Activated CD4-positive, CD25-positive, alpha-beta regulatory T cell treated with anti-CD3 and anti-CD28 coated beads, Interleukin-2, amount 50 U/mL, for 24 hours (primary cell): Measurements from ENCODE around the gene SPATA16.
"Not testable (repeated sequence)": the region's sequence is repeated elsewhere in the genome, so short reads cannot be mapped to it uniquely, and the experiment has no call there.

Experiments used
- ATAC-seq, 2 donors: fragments of 150-1000 bp; cut with Tn5 transposase; one replicate each; pipeline ENCODE4 v1.10.0; 2021; ENCODE audit warnings: mild to moderate bottlenecking in 1 of 2, moderate library complexity in 1 of 2

SPATA16 gene

DNA sequence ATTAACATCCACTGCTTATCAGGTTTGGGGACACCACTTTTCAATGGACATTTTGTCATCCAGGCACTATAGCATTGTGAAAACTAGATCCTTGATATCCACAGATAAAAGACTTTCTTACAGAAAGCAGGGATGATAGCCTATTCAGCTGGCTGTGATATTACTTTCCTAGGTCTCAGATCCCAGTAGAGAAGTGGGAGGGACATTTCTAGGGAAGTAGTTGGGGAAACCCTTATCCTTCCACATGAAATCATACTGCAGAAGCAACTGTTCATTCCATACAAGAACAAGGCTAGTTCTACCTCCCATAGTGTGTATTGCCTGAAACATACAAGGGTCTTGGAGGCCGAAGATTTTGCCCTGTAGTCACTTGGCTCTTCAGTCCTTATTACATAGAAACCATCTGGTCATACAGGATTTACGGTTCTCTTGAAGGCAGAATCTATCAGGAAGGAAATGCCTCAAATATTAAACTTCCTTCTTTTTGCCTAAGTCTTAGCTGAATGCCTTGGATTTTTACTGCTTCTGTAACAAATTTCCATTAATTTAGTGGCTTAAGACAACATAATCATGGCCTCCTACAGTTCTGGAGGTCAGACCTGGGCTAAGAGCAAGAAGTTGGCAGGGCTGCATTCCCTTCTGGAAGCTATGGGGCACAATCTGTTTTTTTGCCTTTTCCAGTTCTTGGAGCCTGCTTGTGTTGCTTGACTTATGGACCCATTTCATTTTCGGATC, 271.1 kb downstream of the SPATA16 start:
- ATAC-seq: no peak

DNA sequence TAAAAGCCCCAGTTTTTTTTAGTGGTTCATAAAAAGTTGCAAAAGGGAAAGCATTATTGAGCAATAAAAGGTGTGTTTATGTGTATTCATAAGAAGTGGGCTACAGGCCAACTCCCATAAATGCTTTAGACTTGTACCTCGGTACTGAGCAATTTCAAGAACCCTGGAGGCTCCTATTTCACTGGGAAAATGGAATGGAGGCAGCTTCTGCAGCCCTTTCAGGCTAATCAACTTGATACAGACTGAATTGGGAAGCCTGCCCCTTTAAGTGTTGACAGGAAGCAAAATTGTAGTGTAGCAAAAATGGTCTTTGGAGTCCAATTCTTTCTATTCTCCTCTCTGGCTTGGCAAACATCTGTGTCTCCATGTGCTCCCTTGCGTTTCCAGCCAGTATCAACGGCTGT, 271.7 kb downstream of the SPATA16 start:
- no peak for ATAC-seq

DNA sequence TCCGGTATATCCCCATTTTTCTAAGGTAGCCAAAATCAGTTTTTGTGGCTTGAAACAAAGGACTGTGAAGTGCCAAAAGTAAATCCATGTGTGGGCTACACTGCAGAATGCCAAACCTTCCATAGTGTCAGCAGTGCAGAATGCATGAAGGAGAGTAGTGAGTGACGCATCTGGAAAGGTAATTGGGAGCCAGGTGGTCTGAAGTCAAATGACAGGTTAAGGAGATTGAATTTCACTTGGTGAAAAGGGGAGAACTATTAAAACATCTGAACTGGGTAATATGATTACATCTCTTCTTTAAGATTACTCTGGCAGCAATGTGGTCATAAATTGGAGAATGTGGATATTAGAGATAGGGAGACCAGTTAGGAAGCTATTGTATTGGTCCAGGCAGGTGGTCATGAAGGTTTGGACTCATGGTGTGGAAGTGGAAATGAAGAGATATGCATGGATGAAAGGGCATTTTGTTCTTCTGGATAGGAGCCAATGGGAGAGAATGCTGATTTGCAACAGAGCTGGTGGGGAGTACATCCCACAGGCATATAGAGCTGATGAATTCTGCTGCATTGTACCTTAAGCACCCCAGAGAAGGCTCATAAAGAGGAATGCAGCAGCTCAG, 272.3 kb downstream of the SPATA16 start:
- ATAC-seq: no peak

DNA sequence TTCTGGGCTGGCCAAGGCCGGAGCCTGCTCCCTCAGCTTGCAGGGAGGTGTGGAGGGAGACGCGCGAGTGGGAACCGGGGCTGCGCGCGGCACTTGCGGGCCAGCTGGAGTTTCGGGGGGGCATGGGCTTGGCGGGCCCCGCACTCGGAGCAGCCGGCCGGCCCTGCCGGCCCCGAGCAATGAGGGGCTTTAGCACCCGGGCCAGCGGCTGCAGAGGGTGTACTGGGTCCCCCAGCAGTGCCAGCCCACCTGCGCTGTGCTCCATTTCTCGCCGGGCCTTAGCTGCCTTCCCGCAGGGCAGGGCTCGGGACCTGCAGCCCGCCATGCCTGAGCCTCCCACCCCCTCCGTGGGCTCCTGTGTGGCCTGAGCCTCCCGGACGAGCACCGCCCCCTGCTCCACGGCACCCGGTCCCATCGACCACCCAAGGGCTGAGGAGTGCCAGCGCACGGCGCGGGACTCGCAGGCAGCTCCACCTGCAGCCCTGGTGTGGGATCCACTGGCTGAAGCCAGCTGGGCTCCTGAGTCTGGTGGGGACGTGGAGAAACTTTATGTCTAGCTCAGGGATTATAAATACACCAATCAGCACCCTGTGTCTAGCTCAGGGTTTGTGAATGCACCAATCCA, 274.2 kb downstream of the SPATA16 start:
- not testable (repeated sequence) for ATAC-seq

DNA sequence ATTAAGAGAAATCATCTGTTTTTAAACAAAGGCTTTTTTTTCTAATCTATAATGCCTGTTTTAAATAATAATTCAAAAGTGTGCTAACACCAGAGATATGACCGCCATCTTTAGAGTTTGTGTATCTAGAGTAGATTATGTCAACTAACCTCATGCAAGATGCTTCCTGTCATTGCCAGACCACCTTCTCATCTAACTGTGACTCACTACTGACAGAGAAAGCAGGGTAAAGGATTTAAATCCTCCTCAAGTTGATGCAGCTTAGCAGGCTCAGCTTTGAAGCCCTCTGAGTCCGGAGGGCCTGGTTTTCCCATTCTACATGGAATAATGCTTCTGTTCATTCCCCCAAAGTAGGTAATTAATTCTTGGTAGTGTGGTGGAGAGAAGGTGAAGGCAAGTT, 282.0 kb downstream of the SPATA16 start:
- ATAC-seq: no peak

DNA sequence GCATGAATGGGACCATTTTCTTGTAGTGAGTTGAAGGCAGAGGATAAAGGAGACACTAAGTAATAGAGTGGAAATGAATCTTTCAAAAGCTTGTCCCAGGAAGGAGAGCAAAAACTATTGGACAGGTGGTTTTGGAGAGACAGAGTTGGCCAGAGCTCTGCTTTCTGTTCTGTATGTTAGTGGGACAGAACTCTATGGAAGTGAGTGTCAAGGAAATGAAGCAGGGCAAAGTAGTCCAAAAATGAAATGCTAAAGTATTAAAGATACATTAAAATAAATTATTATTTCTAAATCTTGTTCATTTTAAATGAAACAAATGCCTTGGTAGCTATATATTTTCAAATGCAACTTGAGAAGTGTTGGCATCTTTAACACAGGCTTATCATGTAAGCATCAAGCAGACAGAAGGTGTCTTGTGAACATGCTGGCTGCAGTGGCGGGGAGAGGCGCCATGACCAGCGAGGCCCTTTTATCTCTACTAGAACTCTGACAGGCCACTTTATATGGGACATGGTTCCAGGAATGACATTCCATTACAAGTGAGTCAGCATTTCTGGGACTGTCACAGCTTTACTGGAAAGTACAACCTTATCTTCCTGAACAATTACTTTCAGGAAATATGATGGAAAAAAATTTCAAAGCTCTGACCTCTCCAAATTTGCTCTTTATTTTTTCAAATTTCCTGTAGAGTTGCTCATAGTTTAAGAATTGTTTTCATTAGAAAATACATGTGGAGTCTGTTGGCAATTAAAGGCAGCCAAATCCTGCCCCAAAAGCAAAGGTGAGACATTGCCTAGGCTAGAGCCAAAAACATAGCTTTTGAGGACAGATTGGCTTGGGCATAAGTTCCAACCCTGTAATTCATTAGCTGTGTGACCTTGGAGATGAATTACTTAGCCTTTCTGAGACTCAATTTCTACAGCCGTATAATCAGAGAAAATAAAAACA, 284.0 kb downstream of the SPATA16 start:
- ATAC-seq: no peak

DNA sequence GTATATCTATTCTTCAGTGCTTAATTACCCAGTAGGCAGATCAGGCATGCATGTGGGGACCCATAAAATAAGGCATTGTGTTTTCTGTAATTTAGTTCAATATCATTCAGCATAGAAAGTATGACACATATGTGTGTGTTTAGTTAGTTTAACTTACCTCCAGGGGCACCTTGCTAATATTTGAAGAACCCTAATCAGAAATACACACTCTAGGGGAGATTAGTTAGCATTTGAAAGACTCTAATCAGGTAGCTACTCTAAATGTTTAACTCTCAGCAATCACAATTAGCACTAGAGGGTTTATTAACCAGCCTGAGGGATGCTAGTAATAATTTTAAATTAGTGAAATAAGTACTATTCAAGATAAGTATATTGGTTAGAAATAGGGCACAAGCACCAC, 286.0 kb downstream of the SPATA16 start:
- ATAC-seq: no peak

DNA sequence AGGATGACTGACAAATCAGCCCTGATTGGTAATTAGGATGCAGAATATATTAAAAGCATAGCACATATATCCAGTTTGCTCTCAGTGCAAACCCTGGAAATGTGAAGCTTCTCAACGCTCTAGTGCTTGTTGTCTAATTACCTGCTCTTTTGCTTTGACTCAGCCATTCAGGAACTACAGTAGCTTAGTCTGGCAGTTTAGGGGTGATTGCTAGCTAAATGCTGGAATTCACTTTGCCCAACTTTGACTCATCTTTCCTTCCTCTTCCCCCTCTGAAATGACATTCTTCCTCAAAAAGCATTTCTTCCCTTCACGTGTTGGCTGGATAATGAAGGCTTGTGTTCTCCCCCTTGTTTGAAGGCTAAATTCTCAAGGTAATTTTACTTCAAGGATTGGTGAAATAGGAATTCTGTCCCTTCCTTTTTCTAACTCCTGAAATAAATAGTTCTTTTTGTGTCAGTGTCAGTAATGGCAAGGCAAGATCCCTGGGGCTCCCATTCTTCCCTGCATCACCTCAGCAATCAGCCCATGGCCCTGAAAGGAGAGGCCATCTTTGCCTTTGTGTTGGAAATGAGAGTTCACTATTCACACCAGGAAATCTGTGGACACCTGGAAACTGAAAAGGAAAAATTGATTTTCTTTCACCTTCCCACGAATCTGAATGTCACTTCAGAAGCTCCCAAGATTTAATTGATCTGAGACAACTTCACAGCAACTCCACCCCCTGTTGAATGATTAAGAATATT, 286.9 kb downstream of the SPATA16 start:
- ATAC-seq: no peak

DNA sequence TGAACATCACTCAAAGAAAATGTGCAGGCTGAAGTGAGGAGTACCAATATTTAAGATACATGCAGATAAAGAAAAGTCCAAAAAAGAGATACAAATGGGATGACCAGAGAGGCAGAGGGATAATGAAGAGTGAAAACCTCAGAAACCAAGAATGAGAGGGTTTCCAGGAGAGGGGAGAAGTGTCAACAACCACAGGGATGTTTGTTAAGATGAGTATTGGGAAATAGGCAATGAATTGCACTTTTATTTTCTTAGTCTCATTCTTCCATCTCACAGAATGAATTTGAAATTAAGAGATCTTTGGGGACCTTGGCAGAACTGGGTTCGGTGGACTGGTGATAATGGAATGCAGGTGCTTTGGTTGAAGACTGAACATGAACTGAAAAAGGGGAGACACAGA, 288.0 kb downstream of the SPATA16 start:
- no peak for ATAC-seq

DNA sequence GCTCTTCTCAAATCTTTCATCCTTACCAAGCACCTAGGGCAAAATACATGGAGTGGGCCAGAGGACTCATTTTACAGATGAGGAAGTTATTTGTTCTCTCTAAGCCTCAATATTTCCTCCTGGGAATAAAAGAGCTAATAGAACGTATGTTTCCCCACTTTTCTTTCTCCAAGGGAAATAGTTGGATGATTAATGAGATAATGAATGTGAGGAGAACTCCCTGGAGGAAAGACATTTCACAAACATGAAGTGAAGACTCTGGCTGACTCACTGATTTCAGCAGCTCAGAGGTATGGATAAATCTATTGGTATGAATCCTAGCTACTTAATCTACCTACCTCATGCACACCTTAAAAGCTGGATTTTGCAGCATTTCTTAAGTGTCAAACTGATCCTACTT, 292.1 kb downstream of the SPATA16 start:
- no peak for ATAC-seq

DNA sequence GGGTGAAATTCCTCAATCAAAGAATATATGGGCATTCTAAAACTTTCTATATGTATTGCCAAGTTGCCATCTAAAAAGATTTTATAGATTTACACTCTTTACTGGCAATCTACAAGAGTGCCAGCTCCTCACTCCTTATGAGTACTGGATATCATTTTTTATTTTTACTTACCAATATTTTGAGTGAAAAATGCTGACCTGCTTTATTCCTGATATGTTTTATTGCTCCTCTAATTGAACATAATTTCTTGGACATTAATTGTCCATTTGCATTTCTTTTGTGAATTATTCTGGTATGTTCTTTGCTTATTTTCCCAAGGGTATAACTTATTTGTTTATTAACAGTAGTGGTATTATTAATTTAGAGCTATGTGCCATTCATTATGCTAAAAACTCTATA, 293.7 kb downstream of the SPATA16 start:
- no peak for ATAC-seq

DNA sequence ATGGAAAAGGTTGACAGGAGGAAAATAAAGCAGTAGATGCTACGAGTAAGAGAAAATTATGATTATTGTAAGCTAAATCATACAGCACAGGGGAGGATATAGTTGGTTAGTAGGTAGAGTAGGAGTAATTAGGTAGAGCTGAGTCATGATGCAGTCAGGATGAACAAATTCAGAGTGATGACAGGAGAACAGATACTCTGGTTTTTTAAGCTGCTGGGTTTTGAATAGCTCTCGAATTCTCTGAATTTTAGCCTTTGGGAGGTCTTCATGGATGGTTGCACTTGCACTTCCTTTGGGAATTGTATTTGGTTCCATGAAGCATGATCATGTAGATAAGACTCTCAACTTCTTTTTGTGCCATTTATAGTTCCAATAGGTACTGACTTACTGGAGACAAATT, 294.3 kb downstream of the SPATA16 start:
- no peak for ATAC-seq

DNA sequence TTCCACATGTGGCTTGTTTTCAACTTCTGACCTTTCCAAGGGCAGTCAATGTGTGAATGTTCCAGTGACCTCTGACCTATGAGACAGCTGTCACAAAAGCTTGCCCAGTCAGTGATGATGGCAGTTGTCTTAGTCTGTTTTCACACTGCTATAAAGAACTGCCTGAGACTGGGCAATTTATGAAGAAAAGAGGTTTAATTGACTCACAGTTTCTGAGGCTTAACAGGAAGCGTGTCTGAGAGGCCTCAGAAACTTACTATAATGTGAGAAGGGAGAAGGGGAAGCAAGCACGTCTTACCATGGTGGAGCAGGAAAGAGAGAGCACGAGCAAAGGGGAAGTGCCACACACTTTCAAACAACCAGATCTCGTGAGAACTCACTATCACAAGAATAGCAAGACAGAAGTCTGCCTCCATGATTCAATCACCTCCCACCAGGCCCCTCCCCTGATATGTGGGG, 294.9 kb downstream of the SPATA16 start:
- peak in 1 of 2 donors; percentile 30 for ATAC-seq

DNA sequence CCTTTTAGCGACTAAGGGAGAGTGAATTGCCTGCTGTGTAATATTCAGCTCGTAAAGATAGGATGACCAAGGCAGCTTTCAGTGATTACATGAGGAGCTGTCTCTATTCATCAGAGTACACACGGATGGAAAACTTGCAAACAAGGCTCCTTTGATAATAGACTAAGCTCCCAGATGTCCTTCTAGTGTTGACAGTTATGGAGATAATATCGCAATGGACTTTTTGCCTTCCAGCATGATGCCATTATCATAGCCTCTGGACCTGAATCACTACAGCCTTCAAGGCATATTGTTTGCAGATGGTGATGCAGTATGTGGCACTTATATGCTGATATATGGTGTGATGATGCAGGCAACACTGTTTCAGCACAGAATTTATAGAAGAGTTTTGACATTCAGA, 296.6 kb downstream of the SPATA16 start:
- ATAC-seq: no peak

DNA sequence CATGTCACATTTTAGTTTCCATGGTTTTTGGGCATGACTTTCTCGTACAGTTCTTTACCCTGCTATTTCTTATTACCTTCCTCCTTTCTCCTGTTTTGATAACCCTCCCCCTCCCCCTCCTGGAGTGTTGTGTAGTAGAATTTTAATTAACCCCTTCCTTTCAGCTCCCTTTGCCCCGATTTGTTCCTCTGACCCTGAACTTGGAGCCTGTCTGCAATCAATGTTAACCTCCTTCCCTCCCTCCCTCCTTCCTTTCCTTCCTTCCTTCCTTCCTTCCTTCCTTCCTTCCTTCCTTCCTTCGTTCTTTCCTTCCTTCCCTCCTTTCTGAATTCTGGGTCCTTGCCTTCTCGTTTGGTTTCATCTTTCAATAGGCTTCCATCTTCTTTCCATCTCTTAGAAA, 300.1 kb downstream of the SPATA16 start:
- ATAC-seq: no peak

DNA sequence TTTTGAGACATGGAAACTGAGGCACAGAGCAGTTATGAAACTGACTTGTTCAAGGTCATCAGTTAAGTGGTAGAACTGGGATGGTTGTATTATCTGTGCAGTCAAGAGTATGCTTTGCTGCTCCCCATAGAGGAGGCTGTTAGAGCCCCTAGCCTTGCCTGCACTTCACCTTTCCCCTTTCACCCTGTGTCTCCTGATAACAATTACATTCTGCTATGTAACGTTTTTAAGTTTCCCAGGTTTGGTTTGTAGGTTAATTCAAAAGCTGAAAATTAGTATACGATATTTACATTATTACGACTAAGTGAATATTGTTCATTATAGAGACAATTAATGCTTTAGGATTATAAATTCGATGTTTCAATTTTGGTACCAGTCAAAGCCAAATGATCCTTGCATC, 300.6 kb downstream of the SPATA16 start:
- no peak for ATAC-seq

DNA sequence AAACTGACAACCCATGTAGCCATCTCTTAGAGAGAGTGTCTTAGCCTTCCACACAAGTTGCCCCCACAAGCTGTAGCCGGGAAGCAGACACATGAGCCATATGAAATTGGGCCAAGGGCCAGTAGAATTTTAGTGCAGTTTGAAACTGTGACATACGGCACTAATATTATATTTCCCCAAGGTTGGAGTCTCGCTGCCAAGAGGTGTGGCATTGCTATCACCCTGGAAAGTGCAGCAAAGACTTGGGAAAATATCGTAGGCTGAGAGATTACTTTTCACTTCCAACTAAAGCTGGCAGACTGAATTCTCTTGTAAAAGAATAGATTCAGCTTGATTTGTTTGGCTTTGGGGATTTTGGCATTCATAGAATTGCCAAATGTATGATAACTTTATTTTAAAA, 301.4 kb downstream of the SPATA16 start:
- ATAC-seq: no peak
